Mucosa of rectum (tissue), 2 donors: ENCODE measurements around the gene RBBP8NL.

Experiments
- H3K27ac ChIP-seq, 2 donors: one replicate each; pipeline ENCODE4 v1.7.0; 2013; ENCODE audit warnings: inconsistent platforms in 2 of 2, low read depth in 2 of 2, low read length in 2 of 2
- H3K27me3 ChIP-seq, 2 donors: one replicate each; pipeline ENCODE4 v1.7.0; 2013; ENCODE audit warnings: low read length in 2 of 2; ENCODE audit not compliant: control insufficient read depth in 2 of 2, insufficient read depth in 2 of 2
- H3K36me3 ChIP-seq, 2 donors: one replicate each; pipeline ENCODE4 v1.7.0; 2013; ENCODE audit warnings: low read length in 2 of 2; ENCODE audit not compliant: control insufficient read depth in 2 of 2, insufficient read depth in 2 of 2
- H3K4me1 ChIP-seq, 2 donors: one replicate each; pipeline ENCODE4 v1.7.0; 2013; ENCODE audit warnings: low read length in 2 of 2, mild to moderate bottlenecking in 1 of 2; ENCODE audit not compliant: control insufficient read depth in 2 of 2, insufficient read depth in 2 of 2
- H3K4me3 ChIP-seq, 2 donors: one replicate each; pipeline ENCODE4 v1.7.0; 2013; ENCODE audit warnings: low read length in 2 of 2
- H3K9ac ChIP-seq, 2 donors: one replicate each; pipeline ENCODE4 v1.7.0; 2013; ENCODE audit warnings: low read length in 2 of 2, low read depth in 1 of 2, mild to moderate bottlenecking in 1 of 2
- H3K9me3 ChIP-seq, 2 donors: one replicate each; pipeline ENCODE4 v1.7.0; 2013; ENCODE audit warnings: low read length in 2 of 2; ENCODE audit not compliant: control insufficient read depth in 2 of 2
- donor health status: healthy.
- donor health status: Normal muscosa, but diverticular disease.

RBBP8NL gene

GRCh38 chr20:62413025-62413570 lies 14.2 kb downstream of the RBBP8NL start:
- Histone ChIP-seq H3K36me3 (no peaks in the 10 kb centered on the region), H3K4me1 (peaks cover 50 to 57% of the 10 kb centered on the region in 2 donors), H3K4me3 (peak overlapping the region; percentile 62 to 67), H3K9me3 (no peaks in the 10 kb centered on the region), H3K9ac (peak overlapping the region; percentile 6 to 77), H3K27ac (peak overlapping the region; percentile 92 to 93), H3K27me3 (no peaks in the 10 kb centered on the region)

GRCh38 chr20:62412194-62413024 lies 14.9 kb downstream of the RBBP8NL start:
- Histone ChIP-seq H3K4me1 (peaks cover 57 to 64% of the 10 kb centered on the region in 2 donors), H3K9me3 (no peaks in the 10 kb centered on the region), H3K27ac (peak overlapping the region; percentile 92 to 93), H3K36me3 (no peaks in the 10 kb centered on the region), H3K9ac (peak overlapping the region; percentile 72 to 77), H3K4me3 (peak overlapping the region; percentile 62 to 67), H3K27me3 (no peaks in the 10 kb centered on the region)

- H3K9me3 ChIP-seq: no peaks in the 10 kb centered on the region
- H3K36me3 ChIP-seq: no peaks in the 10 kb centered on the region
- H3K27ac ChIP-seq: peak overlapping the region; percentile 92 to 93
- peak overlapping the region; percentile 62 to 67 for H3K4me3 ChIP-seq
- peaks cover 58 to 64% of the 10 kb centered on the region in 2 donors for H3K4me1 ChIP-seq
- peak overlapping the region; percentile 72 to 77 for H3K9ac ChIP-seq
- H3K27me3 ChIP-seq: no peaks in the 10 kb centered on the region
Observed at GRCh38 chr20:62411479-62412193, 15.7 kb downstream of the RBBP8NL start.

DNA sequence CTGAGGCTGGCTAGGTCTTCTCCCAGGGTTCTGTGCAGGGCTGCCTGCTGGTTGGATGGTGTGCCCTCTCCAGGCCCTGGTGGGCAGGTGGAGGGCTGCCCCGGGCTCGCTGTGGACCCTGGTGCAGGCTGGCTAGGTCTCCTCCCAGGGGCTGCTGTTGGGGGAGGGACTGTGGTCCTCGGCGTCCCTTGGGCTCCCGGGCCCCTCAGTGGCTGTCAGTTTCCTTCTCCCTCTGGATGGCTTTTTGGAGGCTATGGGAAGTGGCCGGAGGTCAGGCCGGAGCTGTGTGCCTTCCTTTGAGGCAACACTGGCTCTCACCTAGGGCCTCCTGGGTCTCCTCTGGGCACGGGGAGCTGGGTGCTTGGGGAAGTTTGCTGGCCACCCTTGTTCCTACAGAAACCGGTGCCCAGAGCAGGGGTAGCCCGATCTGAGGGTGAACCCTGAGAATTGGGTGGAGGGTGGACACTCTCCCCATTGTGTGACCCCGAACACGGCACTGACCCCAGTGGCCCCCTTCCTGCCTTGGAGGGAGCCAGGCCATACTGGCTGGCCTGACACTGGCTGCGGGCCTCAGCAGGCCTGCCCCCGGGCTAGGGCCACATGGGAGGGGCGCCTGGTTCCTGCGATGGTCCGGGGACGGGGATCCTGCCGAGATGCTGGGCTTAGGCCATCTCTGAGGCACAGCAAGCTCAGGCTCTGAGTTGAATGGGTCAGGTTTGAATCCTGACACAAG lies 16.4 kb downstream of the RBBP8NL start:
- Histone ChIP-seq H3K9ac (peak overlapping the region; percentile 1 to 77), H3K4me3 (peak overlapping the region; percentile 62 to 67), H3K9me3 (no peaks in the 10 kb centered on the region), H3K36me3 (no peaks in the 10 kb centered on the region), H3K4me1 (peaks cover 65 to 71% of the 10 kb centered on the region in 2 donors), H3K27ac (peak overlapping the region; percentile 92 to 93), H3K27me3 (no peaks in the 10 kb centered on the region)

DNA sequence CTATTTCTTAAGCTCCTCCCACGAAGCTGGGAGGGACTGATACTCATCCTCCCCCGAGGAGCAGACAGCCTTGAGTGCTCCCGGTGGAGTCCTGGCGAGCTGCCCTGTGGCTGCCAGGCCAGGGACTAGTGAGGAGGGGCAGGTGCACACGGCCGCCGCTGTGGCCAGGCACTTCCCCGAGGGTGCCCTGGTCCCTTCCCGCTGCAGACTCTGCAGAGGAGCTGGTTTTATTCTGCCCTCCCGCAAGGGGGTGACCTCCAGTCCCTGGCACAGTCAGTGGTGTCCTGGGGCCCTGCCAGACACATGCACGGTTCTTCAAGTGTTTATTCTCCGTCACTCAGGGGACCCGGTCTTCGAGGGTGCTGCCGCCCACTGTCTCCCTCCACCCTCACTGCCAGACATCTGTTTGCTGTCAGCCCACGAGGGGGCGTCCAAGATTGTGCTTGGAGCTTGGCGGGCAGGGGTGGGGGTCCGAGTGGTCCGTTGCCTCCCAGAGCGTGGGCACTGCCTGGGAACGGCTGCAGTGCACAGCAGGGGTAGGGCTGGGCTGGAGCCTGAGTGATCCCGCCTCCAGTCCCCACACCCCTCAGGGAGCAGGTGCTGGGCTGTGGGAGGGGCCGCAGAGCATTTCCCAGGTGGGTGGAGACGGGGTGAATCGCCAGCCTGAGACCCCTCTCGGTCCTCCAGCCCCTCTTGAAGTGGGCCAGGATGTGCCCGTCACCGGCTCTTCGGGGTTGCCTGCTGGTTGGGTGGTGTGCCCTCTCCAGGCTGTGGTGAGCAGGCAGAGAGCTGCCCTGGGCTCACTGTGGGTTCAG lies 17.2 kb downstream of the RBBP8NL start:
- peaks cover 70 to 75% of the 10 kb centered on the region in 2 donors for H3K4me1 ChIP-seq
- peak overlapping the region; percentile 24 to 77 for H3K9ac ChIP-seq
- no peaks in the 10 kb centered on the region for H3K9me3 ChIP-seq
- H3K36me3 ChIP-seq: no peaks in the 10 kb centered on the region
- peak overlapping the region; percentile 92 to 93 for H3K27ac ChIP-seq
- peak overlapping the region; percentile 39 for H3K4me3 ChIP-seq
- no peaks in the 10 kb centered on the region for H3K27me3 ChIP-seq

GRCh38 chr20:62409086-62409853 lies 18.1 kb downstream of the RBBP8NL start:
- no peaks in the 10 kb centered on the region for H3K9me3 ChIP-seq
- peak overlapping the region; percentile 92 to 93 for H3K27ac ChIP-seq
- H3K9ac ChIP-seq: no peak overlapping the region
- peaks cover 66 to 70% of the 10 kb centered on the region in 2 donors for H3K4me1 ChIP-seq
- peak overlapping the region; percentile 39 for H3K4me3 ChIP-seq
- no peaks in the 10 kb centered on the region for H3K36me3 ChIP-seq
- no peaks in the 10 kb centered on the region for H3K27me3 ChIP-seq

GRCh38 chr20:62408640-62409039 lies 18.7 kb downstream of the RBBP8NL start:
- Histone ChIP-seq H3K4me1 (peaks cover 59 to 65% of the 10 kb centered on the region in 2 donors), H3K27ac (no peak overlapping the region), H3K9me3 (no peaks in the 10 kb centered on the region), H3K9ac (no peak overlapping the region), H3K36me3 (no peaks in the 10 kb centered on the region), H3K27me3 (no peaks in the 10 kb centered on the region), H3K4me3 (no peak overlapping the region)

DNA sequence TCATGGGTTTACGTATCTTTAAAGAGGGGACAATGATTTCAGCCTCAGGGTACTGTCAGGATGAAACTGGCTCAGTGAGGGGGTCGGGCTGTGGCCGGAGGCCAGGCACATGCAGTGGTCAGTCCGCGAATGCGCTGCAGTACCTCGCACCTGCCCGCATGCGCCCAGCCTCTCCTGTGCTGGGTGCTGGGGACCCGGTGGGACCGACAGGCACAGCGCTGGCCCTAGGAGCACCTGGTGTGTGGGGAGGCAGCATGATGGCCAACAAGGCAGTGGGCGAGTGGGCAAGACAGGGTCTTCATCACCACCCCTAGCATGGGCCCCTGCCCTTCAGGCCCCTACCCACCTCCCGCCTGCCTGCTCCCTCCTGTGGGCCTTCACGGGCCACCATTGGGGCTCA lies 19.3 kb downstream of the RBBP8NL start:
- Histone ChIP-seq H3K36me3 (peaks cover 0 to 3% of the 10 kb centered on the region in 2 donors), H3K9me3 (no peaks in the 10 kb centered on the region), H3K27me3 (no peaks in the 10 kb centered on the region), H3K27ac (peak overlapping the region; percentile 80 to 82), H3K9ac (peak overlapping the region; percentile 15 to 76), H3K4me1 (peaks cover 53 to 60% of the 10 kb centered on the region in 2 donors), H3K4me3 (peak overlapping the region; percentile 59 to 67)
